ENCODE data around the gene AP3S2. TPM values are rescaled to one million over a fixed set of nuclear protein-coding genes. Genes with fewer than 3 reads are reported as not detected.

AP3S2 gene
- total and polyA plus RNA-seq, 2 of the 13 experiments (the other 11 are each of a cell fraction or from before 2014, with no cell fraction given): 17.6 to 44.4 TPM

- TF ChIP-seq NONO (IDR thresholded peaks at IDR 0.05) (no peak), NONO (CRISPR knock-in tag; conservative IDR thresholded peaks at IDR 0.05) (peak; percentile 99), ZSCAN29 (CRISPR knock-in tag; conservative IDR thresholded peaks at IDR 0.05) (peak; percentile 99), ZNF296 (CRISPR knock-in tag; conservative IDR thresholded peaks at IDR 0.05) (peak; percentile 98), AHR (CRISPR knock-in tag; IDR thresholded peaks at IDR 0.05) (peak; percentile 99), ZNF775 (CRISPR knock-in tag; IDR thresholded peaks at IDR 0.05; ENCODE audit: borderline replicate concordance) (no peak), ZFP36L2 (CRISPR knock-in tag; IDR thresholded peaks at IDR 0.05) (peak; percentile 84; the same call in 1 of the 2 replicates), FUBP1 (CRISPR knock-in tag; IDR thresholded peaks at IDR 0.05; ENCODE audit: borderline replicate concordance) (no peak), CREB3 (CRISPR knock-in tag; IDR thresholded peaks at IDR 0.05) (no peak), ZNF468 (CRISPR knock-in tag; IDR thresholded peaks at IDR 0.05) (no peak), HNRNPK (IDR thresholded peaks at IDR 0.05; ENCODE audit: low read depth, low read length, poor library complexity, severe bottlenecking) (no peak), ELF1 (CRISPR knock-in tag; IDR thresholded peaks at IDR 0.05) (peak; percentile 95), NFYB (CRISPR knock-in tag; IDR thresholded peaks at IDR 0.05) (peak; percentile 62), ZNF331 (CRISPR knock-in tag; IDR thresholded peaks at IDR 0.05) (peak; percentile 98), POLR2AphosphoS2 (IDR thresholded peaks at IDR 0.05; ENCODE audit: low read depth, low read length) (no peak), MATR3 (CRISPR knock-in tag; IDR thresholded peaks at IDR 0.05) (no peak), ZFP36L1 (CRISPR knock-in tag; IDR thresholded peaks at IDR 0.05) (peak; percentile 55; the same call in 1 of the 2 replicates), MZF1 (CRISPR knock-in tag; IDR thresholded peaks at IDR 0.05; ENCODE audit: borderline replicate concordance) (no peak), TIGD3 (CRISPR knock-in tag; IDR thresholded peaks at IDR 0.05; ENCODE audit: borderline replicate concordance) (no peak)
- TF ChIP-seq, protein P1, sequence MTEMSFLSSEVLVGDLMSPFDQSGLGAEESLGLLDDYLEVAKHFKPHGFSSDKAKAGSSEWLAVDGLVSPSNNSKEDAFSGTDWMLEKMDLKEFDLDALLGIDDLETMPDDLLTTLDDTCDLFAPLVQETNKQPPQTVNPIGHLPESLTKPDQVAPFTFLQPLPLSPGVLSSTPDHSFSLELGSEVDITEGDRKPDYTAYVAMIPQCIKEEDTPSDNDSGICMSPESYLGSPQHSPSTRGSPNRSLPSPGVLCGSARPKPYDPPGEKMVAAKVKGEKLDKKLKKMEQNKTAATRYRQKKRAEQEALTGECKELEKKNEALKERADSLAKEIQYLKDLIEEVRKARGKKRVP (CRISPR knock-in tag; IDR thresholded peaks at IDR 0.05): peak in 1 of 2 experiments; percentile 64; a peak in 2 of 4 replicates
- TF ChIP-seq, protein P2, sequence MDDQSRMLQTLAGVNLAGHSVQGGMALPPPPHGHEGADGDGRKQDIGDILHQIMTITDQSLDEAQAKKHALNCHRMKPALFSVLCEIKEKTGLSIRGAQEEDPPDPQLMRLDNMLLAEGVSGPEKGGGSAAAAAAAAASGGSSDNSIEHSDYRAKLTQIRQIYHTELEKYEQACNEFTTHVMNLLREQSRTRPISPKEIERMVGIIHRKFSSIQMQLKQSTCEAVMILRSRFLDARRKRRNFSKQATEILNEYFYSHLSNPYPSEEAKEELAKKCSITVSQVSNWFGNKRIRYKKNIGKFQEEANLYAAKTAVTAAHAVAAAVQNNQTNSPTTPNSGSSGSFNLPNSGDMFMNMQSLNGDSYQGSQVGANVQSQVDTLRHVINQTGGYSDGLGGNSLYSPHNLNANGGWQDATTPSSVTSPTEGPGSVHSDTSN (CRISPR knock-in tag; IDR thresholded peaks at IDR 0.05; ENCODE audit: borderline replicate concordance): no peak
- TF ChIP-seq, protein P3, sequence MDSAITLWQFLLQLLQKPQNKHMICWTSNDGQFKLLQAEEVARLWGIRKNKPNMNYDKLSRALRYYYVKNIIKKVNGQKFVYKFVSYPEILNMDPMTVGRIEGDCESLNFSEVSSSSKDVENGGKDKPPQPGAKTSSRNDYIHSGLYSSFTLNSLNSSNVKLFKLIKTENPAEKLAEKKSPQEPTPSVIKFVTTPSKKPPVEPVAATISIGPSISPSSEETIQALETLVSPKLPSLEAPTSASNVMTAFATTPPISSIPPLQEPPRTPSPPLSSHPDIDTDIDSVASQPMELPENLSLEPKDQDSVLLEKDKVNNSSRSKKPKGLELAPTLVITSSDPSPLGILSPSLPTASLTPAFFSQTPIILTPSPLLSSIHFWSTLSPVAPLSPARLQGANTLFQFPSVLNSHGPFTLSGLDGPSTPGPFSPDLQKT (CRISPR knock-in tag; IDR thresholded peaks at IDR 0.05; ENCODE audit: borderline replicate concordance): 0 out of 2 replicates have a peak, but pooled peaks have one; percentile 54
These were observed at the start of gene AP3S2 (continued) for GRCh38 chr15:89893696-89894447.

Measured in HepG2 (cell line).